K562 (cell line): Measurements from ENCODE around the gene MFNG. TPM values are rescaled to one million over a fixed set of nuclear protein-coding genes. Genes with fewer than 3 reads are reported as not detected.

ENCODE experiments used
- ATAC-seq: fragments of 200-7000 bp; cut with Tn5 transposase; 3 replicates; pipeline ENCODE4 v1.9.1; 2020; ENCODE audit warnings: moderate library complexity
- BruUV-seq: library from RNA; stranded (reverse); fragments of 400-500 nt; replicated peaks from 2 replicates; lab custom pipeline; 2021; lab: Mats Ljungman, UMichigan
- CTCF ChIA-PET: fragments of 300-600 bp; formaldehyde crosslinking; extraction: SDS; loops from one replicate; lab custom pipeline; 2021; ENCODE audit warnings: low intra/inter-chr PET ratio; lab: Yijun Ruan, JAX
- POLR2A ChIA-PET: fragments of 300-600, 350-650 bp; sonication (Branson Sonifier 250); formaldehyde crosslinking; extraction: SDS; loops from one replicate; lab custom pipeline; 2021; ENCODE audit warnings: antibody characterized with exemption, inconsistent platforms; lab: Yijun Ruan, JAX
- DNase-seq, 4 experiments: peaks; one replicate each; pipeline versions ENCODE4 v3.0.0 to v3.0.0-alpha.2; 2011 to 2018; ENCODE audit warnings: low spot score in 3 of 4, mixed read lengths in 3 of 4; ENCODE audit errors: extremely low read depth in 1 of 4
- FAIRE-seq: peaks from 2 replicates; lab custom pipeline; 2011; peaks lifted over from hg19 to GRCh38; lab: Jason Lieb, UNC
- H2AFZ ChIP-seq: 2 replicates; pipeline ENCODE4 v1.6.0; 2011; ENCODE audit warnings: low read depth, low read length, control low read depth, inconsistent platforms
- H3K27ac ChIP-seq: fragments of 200-600 bp; 3 replicates; pipeline ENCODE4 v1.8.0; 2011; ENCODE audit warnings: low read depth, mild to moderate bottlenecking, control low read depth, inconsistent platforms, low read length, moderate library complexity, mixed read lengths; ENCODE audit errors: extremely low read depth
- H3K27me3 ChIP-seq, 2 experiments: fragments of 300-600 bp in 1 of 2; 2 replicates in 1 of 2; 3 replicates in 1 of 2; pipeline versions ENCODE4 v1.6.0 to v1.8.0; 2011; ENCODE audit warnings: inconsistent platforms in 2 of 2, low read length in 2 of 2, mild to moderate bottlenecking in 1 of 2, mixed read lengths in 1 of 2, moderate library complexity in 1 of 2; ENCODE audit not compliant: control insufficient read depth in 2 of 2, insufficient read depth in 2 of 2
- H3K36me3 ChIP-seq: fragments of 300-600 bp; 3 replicates; pipeline ENCODE4 v1.8.0; 2011; ENCODE audit warnings: mild to moderate bottlenecking, low read length, inconsistent platforms; ENCODE audit not compliant: control insufficient read depth, insufficient read depth
- H3K4me1 ChIP-seq, 2 experiments: fragments of 200-600 bp in 1 of 2; replicated peaks in 1 of 2; 2 replicates in 1 of 2; 3 replicates in 1 of 2; pipeline versions ENCODE4 v1.5.1 to v1.8.0; 2011; ENCODE audit warnings: inconsistent platforms in 2 of 2, low read length in 2 of 2, mild to moderate bottlenecking in 1 of 2, mixed read lengths in 1 of 2, moderate library complexity in 1 of 2; ENCODE audit not compliant: control insufficient read depth in 2 of 2, insufficient read depth in 2 of 2
- H3K4me2 ChIP-seq: 2 replicates; pipeline ENCODE4 v1.6.1; 2011; ENCODE audit warnings: low read length, control low read depth, inconsistent platforms, mixed read lengths; ENCODE audit not compliant: insufficient read depth
- H3K4me3 ChIP-seq: fragments of 200-600 bp; sonication (generic), shearing (Covaris generic); 2 replicates; pipeline ENCODE4 v1.5.1; 2016; ENCODE audit warnings: control low read depth, inconsistent platforms
- H3K79me2 ChIP-seq: fragments of 200-600 bp; 3 replicates; pipeline ENCODE4 v1.8.0; 2011; ENCODE audit warnings: low read length, inconsistent platforms; ENCODE audit not compliant: control insufficient read depth, insufficient read depth
- H3K9ac ChIP-seq, 2 experiments: 2 replicates each; pipeline versions ENCODE4 v1.6.0 to v1.6.1; 2011; ENCODE audit warnings: low read depth in 2 of 2, low read length in 2 of 2, control low read depth in 1 of 2, inconsistent platforms in 1 of 2, mild to moderate bottlenecking in 1 of 2, mixed read lengths in 1 of 2; ENCODE audit not compliant: insufficient read depth in 1 of 2
- H3K9me1 ChIP-seq: one replicate; pipeline ENCODE4 v1.6.0; 2011; ENCODE audit warnings: inconsistent platforms, mild to moderate bottlenecking, low read length, moderate library complexity; ENCODE audit not compliant: control insufficient read depth, insufficient read depth
- H3K9me3 ChIP-seq: replicated peaks from 2 replicates; pipeline ENCODE4 v1.5.1; 2011; ENCODE audit warnings: low read depth, low read length, inconsistent platforms; ENCODE audit not compliant: control insufficient read depth, insufficient read depth
- H4K20me1 ChIP-seq: replicated peaks from 2 replicates; pipeline ENCODE4 v1.6.1; 2011; ENCODE audit warnings: low read length, inconsistent platforms, mixed read lengths; ENCODE audit not compliant: control insufficient read depth, insufficient read depth
- CEBPB ChIP-seq: fragments of 450-650 bp; IDR thresholded peaks from 2 replicates; pipeline ENCODE4 v1.6.1; 2016; ENCODE audit warnings: missing genetic modification characterization, missing compliant biosample characterization
- CEBPG ChIP-seq, 3 experiments: fragments of 200-800 bp in 1 of 3; sonication (Bioruptor generic) in 1 of 3; sonication (generic) in 1 of 3; formaldehyde crosslinking in 1 of 3; IDR thresholded peaks in 2 of 3; conservative IDR thresholded peaks in 1 of 3; 2 replicates each; pipeline versions ENCODE4 v1.6.1 to v1.8.0; 2016 to 2022; ENCODE audit warnings: missing compliant biosample characterization in 2 of 3, missing genetic modification characterization in 2 of 3, mild to moderate bottlenecking in 1 of 3, missing genetic modification reagents in 1 of 3
- HCFC1 ChIP-seq: IDR thresholded peaks from 2 replicates; pipeline ENCODE4 v1.6.1; 2012; ENCODE audit warnings: low read depth, low read length, improper control_type of control experiment
- KAT7 ChIP-seq: sonication (generic); formaldehyde crosslinking; IDR thresholded peaks from 2 replicates; pipeline ENCODE4 v1.8.0; 2022; ENCODE audit warnings: missing genetic modification reagents, mild to moderate bottlenecking, borderline replicate concordance
- RAD51 ChIP-seq: fragments of 450-650 bp; IDR thresholded peaks from 2 replicates; pipeline ENCODE4 v1.7.1; 2016; ENCODE audit warnings: low read depth, mild to moderate bottlenecking, borderline replicate concordance
- USF2 ChIP-seq: sonication (generic); formaldehyde crosslinking; IDR thresholded peaks from 2 replicates; pipeline ENCODE4 v1.5.0; 2020; ENCODE audit warnings: missing genetic modification reagents
- ZFP1 ChIP-seq: fragments of 450-650 bp; formaldehyde crosslinking; IDR thresholded peaks from 2 replicates; pipeline ENCODE4 v1.4.0; 2020; ENCODE audit warnings: mild to moderate bottlenecking, mixed read lengths
- ZNF263 ChIP-seq: sonication (generic); formaldehyde crosslinking; IDR thresholded peaks from 2 replicates; pipeline ENCODE4 v1.8.0; 2022; ENCODE audit warnings: mild to moderate bottlenecking, missing genetic modification reagents, borderline replicate concordance
- WGBS: fragments of 100-300 bp; shearing (Covaris generic); methylation state at CpG from one replicate; pipeline ENCODE4 v1.1.6; 2016; ENCODE audit warnings: low coverage, mixed read lengths; ENCODE audit not compliant: insufficient coverage; ENCODE audit errors: missing lambda C conversion rate; 5-methylcytosine and 5-hydroxymethylcytosine counted together
- in situ Hi-C: fragments of 300-500 bp; cut with MboI; formaldehyde crosslinking; loops from 4 replicates; pipeline ENCODE4 v1.15.0; 2018; ENCODE audit warnings: inconsistent platforms, mixed read lengths
- intact Hi-C: fragments of 100-400 bp; cut with micrococcal nuclease; formaldehyde crosslinking; loops from 2 replicates; pipeline ENCODE4 v1.14.2; 2022
- polyA plus RNA-seq, 8 experiments: library from polyadenylated mRNA; depleted of rRNA in 4 of 8; stranded (reverse) in 5 of 8; unstranded in 3 of 8; fragments of >200 nt; fragmentation: Nextera tagmentation in 2 of 8; fragmentation: Illumina TruSeq in 1 of 8; extraction: Ambion mirVana in 2 of 8; extraction: Trizol in 1 of 8; gene quantifications; 2 replicates each; pipeline versions ENCODE4 v1.2.1 to v1.2.3, GENCODE V29; 2011 to 2014; ENCODE audit warnings: inconsistent platforms in 1 of 8, missing spikeins in 1 of 8
- total RNA-seq, 7 experiments: library from RNA; depleted of rRNA in 6 of 7; stranded (reverse); fragments of >200 nt in 6 of 7; fragmentation: Illumina TruSeq in 2 of 7; extraction: Trizol in 2 of 7; gene quantifications; 2 replicates each; pipeline versions ENCODE4 v1.2.1 to v1.2.3, GENCODE V29; 2011 to 2021; ENCODE audit warnings: low replicate concordance in 1 of 7
- TF ChIP-seq, protein P1 (sequence below): fragments of 250-450 bp; sonication (Bioruptor Pico); IDR thresholded peaks from 2 replicates; pipeline ENCODE4 v1.4.0; 2020; ENCODE audit warnings: mild to moderate bottlenecking, moderate library complexity
- TF ChIP-seq, protein P2 (sequence below): sonication (generic); formaldehyde crosslinking; IDR thresholded peaks from 2 replicates; pipeline ENCODE4 v1.9.0; 2022; ENCODE audit warnings: mild to moderate bottlenecking, missing genetic modification reagents

Gene MFNG
- total and polyA plus RNA-seq, 9 of the 15 experiments (the other 6 are each of a cell fraction or from before 2014, with no cell fraction given), result 0.13 to 0.73 (median 0.38) TPM; not detected in 4

GRCh38 chr22:37443086-37443485 is 43.1 kb downstream of the MFNG start:
- Histone ChIP-seq H3K36me3 (no peaks in the 10 kb centered on the region), H3K4me3 (no peak overlapping the region), H3K27ac (no peak overlapping the region), H3K9me3 (no peaks in the 10 kb centered on the region), H3K79me2 (no peaks in the 10 kb centered on the region), H2AFZ (no peak overlapping the region), H3K4me1 (no peaks in the 10 kb centered on the region), H3K9ac (no peak overlapping the region), H4K20me1 (no peaks in the 10 kb centered on the region), H3K4me2 (no peak overlapping the region), H3K27me3 (peaks cover 0 to 28% of the 10 kb centered on the region in 2 experiments; a peak in 3 of 5 replicates), H3K9me1 (no peaks in the 10 kb centered on the region)
- ATAC-seq, result no peak
- ChIA-PET CTCF (no interaction called here), POLR2A (no interaction called here)
- no peak for FAIRE-seq
- in situ Hi-C loops, result no loop called here
- DNase-seq, result no peak
- TF ChIP-seq, protein P1, sequence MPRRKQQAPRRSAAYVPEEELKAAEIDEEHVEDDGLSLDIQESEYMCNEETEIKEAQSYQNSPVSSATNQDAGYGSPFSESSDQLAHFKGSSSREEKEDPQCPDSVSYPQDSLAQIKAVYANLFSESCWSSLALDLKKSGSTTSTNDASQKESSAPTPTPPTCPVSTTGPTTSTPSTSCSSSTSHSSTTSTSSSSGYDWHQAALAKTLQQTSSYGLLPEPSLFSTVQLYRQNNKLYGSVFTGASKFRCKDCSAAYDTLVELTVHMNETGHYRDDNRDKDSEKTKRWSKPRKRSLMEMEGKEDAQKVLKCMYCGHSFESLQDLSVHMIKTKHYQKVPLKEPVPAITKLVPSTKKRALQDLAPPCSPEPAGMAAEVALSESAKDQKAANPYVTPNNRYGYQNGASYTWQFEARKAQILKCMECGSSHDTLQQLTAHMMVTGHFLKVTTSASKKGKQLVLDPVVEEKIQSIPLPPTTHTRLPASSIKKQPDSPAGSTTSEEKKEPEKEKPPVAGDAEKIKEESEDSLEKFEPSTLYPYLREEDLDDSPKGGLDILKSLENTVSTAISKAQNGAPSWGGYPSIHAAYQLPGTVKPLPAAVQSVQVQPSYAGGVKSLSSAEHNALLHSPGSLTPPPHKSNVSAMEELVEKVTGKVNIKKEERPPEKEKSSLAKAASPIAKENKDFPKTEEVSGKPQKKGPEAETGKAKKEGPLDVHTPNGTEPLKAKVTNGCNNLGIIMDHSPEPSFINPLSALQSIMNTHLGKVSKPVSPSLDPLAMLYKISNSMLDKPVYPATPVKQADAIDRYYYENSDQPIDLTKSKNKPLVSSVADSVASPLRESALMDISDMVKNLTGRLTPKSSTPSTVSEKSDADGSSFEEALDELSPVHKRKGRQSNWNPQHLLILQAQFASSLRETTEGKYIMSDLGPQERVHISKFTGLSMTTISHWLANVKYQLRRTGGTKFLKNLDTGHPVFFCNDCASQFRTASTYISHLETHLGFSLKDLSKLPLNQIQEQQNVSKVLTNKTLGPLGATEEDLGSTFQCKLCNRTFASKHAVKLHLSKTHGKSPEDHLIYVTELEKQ (CRISPR knock-in tag), result no peak
- BruUV-seq, result no TSS peak
- 1% methylated on average over 7 of the region's 7 CpGs for WGBS
- intact Hi-C loops, result no loop called here

DNA sequence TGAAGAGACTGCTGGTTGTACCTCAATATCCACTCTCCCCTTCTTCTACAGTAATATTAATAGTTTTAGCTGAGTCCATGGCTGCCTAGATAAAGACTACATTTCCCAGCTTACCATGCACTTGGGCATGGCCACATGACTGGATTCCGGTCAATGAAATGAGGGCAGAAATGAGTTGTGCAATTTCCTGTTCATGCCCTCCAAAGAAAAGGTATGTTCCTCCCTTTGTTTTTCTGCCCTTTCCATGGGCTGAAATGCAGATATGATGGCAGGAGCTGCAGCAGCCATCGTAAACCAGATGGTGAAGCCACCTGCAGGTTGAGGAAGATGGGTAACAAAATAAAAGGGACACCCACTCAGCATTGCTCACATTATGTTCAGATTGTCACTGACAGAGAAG is 43.6 kb downstream of the MFNG start:
- Histone ChIP-seq H4K20me1 (no peaks in the 10 kb centered on the region), H3K4me2 (no peak overlapping the region), H3K27ac (no peak overlapping the region), H2AFZ (no peak overlapping the region), H3K79me2 (no peaks in the 10 kb centered on the region), H3K27me3 (peaks cover 0 to 27% of the 10 kb centered on the region in 2 experiments; a peak in 3 of 5 replicates), H3K9ac (no peak overlapping the region), H3K36me3 (no peaks in the 10 kb centered on the region), H3K4me3 (no peak overlapping the region), H3K9me1 (no peaks in the 10 kb centered on the region), H3K4me1 (no peaks in the 10 kb centered on the region), H3K9me3 (no peaks in the 10 kb centered on the region)
- FAIRE-seq (no peak), DNase-seq (no peak), ATAC-seq (no peak)
- no TSS peak for BruUV-seq
- CTCF ChIA-PET, result no interaction called here
- in situ Hi-C loops (no loop called here), intact Hi-C loops (no loop called here)
- POLR2A ChIA-PET, result no interaction called here
- WGBS, result 0% methylated on average over 2 of the region's 2 CpGs
- TF ChIP-seq USF2 (CRISPR knock-in tag), result peak; percentile 78
- TF ChIP-seq, protein P2, sequence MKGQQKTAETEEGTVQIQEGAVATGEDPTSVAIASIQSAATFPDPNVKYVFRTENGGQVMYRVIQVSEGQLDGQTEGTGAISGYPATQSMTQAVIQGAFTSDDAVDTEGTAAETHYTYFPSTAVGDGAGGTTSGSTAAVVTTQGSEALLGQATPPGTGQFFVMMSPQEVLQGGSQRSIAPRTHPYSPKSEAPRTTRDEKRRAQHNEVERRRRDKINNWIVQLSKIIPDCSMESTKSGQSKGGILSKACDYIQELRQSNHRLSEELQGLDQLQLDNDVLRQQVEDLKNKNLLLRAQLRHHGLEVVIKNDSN (CRISPR knock-in tag), result peak; percentile 61
- no peak for TF ChIP-seq KAT7
- TF ChIP-seq ZFP1 (CRISPR knock-in tag), result no peak
- no peak for TF ChIP-seq CEBPG (CRISPR knock-in tag; IDR thresholded peaks at IDR 0.05)
- TF ChIP-seq CEBPG (tag; conservative IDR thresholded peaks at IDR 0.05 in 1 of 2, IDR thresholded peaks at IDR 0.05 in 1 of 2), result peak in 1 of 2 experiments; percentile 63; a peak in 2 of 4 replicates
- no peak for TF ChIP-seq ZNF263 (CRISPR knock-in tag)
- peak; percentile 61 for TF ChIP-seq CEBPB (tag)
- TF ChIP-seq RAD51, result peak; percentile 24; the same call in 1 of the 2 replicates
- peak; percentile 58 for TF ChIP-seq HCFC1
